ENCODE data around the gene WDFY4. TPM values are rescaled to one million over a fixed set of nuclear protein-coding genes. Genes with fewer than 3 reads are reported as not detected.

Gene WDFY4, protein sequence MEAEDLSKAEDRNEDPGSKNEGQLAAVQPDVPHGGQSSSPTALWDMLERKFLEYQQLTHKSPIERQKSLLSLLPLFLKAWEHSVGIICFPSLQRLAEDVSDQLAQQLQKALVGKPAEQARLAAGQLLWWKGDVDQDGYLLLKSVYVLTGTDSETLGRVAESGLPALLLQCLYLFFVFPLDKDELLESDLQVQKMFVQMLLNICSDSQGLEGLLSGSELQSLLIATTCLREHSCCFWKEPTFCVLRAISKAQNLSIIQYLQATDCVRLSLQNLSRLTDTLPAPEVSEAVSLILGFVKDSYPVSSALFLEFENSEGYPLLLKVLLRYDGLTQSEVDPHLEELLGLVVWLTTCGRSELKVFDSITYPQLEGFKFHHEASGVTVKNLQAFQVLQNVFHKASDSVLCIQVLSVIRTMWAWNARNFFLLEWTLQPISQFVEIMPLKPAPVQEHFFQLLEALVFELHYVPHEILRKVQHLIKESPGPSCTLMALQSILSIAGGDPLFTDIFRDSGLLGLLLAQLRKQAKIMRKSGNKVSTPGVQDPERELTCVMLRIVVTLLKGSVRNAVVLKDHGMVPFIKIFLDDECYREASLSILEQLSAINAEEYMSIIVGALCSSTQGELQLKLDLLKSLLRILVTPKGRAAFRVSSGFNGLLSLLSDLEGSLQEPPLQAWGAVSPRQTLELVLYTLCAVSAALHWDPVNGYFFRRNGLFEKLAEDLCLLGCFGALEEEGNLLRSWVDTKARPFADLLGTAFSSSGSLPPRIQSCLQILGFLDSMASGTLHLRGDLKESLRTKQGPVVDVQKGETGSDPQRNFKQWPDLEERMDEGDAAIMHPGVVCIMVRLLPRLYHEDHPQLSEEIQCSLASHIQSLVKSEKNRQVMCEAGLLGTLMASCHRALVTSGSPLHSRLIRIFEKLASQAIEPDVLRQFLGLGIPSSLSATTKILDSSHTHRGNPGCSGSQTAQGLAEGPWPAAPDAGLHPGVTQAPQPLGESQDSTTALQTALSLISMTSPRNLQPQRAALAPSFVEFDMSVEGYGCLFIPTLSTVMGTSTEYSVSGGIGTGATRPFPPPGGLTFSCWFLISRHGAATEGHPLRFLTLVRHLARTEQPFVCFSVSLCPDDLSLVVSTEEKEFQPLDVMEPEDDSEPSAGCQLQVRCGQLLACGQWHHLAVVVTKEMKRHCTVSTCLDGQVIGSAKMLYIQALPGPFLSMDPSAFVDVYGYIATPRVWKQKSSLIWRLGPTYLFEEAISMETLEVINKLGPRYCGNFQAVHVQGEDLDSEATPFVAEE (N-terminal part only)
- not detected in 2 replicates for polyA plus RNA-seq (2012; rRNA removed)
- polyA plus RNA-seq (2012; cell fraction: cytosol; rRNA removed), result not detected in 2 replicates
- polyA plus RNA-seq (2012; cell fraction: nucleus; rRNA removed), result not detected in 2 replicates

DNA sequence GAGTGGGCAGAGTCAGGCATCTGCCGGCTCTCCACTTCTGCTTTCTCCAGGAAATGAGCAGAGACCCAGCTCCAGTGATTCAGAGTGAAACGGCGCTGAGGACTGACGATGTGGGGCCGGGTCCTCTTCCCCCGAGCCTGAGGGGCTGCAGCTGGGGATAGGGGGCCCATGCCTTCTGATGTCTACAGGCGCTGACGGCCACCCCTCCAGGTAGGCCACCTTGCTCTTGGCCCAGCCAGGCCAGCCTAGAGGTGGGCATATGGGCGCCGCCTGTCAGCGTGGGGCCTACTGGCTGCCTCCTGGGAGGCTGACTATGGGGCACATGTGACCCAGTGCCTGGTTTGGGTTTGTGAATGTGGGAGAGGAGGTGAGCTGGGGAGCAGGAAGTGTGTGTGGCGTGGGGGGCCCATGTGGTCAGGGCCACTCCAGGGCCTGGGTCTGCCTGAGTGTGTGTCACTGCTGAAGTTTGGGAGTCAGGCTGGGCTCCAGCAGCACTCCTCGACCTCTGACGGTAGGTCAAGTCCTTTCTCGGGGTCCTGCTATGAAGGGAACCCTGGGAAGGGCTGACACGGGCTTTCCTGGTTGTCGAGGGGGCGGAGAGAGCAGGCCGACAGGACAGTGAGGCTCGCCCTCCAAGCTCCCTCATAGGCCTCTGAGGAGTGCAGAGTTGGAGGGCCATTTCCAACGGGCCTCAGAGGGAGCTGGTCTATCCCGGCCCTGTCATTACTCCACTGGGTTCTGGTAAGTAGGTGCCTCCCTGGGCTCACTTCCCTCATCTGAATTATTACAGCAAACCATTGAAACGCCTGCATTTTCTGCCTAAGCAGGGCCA, at the start of gene WDFY4:
Gene WDFY4, plus strand, starts transcription at position 82 of the 832 bp plus-strand sequence. CDS start 24,860 bp downstream, outside the sequence.
- Histone ChIP-seq H3K36me3 (replicated peaks in 1 of 2; ENCODE audit: control insufficient read depth in 1 of 2, insufficient read depth in 2 of 2, low read length in 1 of 2) (no peaks in the 10 kb centered on the region), H3K9me2 (no peaks in the 10 kb centered on the region), H3K27ac (ENCODE audit: low read depth in 2 of 2, low read length in 1 of 2) (no peak within 1 kb of the TSS), H2AFZ (ENCODE audit: low read depth) (no peak within 1 kb of the TSS), H3K4me1 (ENCODE audit: control insufficient read depth in 1 of 2, insufficient read depth in 2 of 2, low read depth in 1 of 2, low read length in 1 of 2) (no peaks in the 10 kb centered on the region), H4K20me1 (ENCODE audit: insufficient read depth) (no peaks in the 10 kb centered on the region), H3K9me3 (no peaks in the 10 kb centered on the region; the same call in 1 of the 2 replicates), H3K4me3 (ENCODE audit: low read depth in 2 of 2, low read length in 1 of 2) (no peak within 1 kb of the TSS), H3F3A (replicated peaks; ENCODE audit: insufficient read depth) (no peaks in the 10 kb centered on the region), H3K79me2 (ENCODE audit: insufficient read depth) (no peaks in the 10 kb centered on the region), H3K4me2 (no peak within 1 kb of the TSS), H3K27me3 (ENCODE audit: insufficient read depth) (no peaks in the 10 kb centered on the region), H3K9ac (no peak within 1 kb of the TSS)
- CTCF ChIA-PET, result interaction anchor here (1.0 to 1.3 kb wide), 2 partner anchors 29 to 723 kb away, joined by 3 read pairs; no protein-coding TSS in a partner anchor
- no peak for DNase-seq
- POLR2A ChIA-PET, result no interaction called here
- no peak for TF ChIP-seq TAF1 (IDR thresholded peaks at IDR 0.05; ENCODE audit: borderline replicate concordance, low read depth, low read length)
- TF ChIP-seq EP300 (IDR thresholded peaks at IDR 0.05; ENCODE audit: borderline replicate concordance in 1 of 2, low read depth in 1 of 2, low read length in 1 of 2), result no peak
- TF ChIP-seq TCF12 (IDR thresholded peaks at IDR 0.05), result no peak
- TF ChIP-seq ELF1 (IDR thresholded peaks at IDR 0.05), result no peak
- TF ChIP-seq POLR2AphosphoS5 (IDR thresholded peaks at IDR 0.05; ENCODE audit: low read depth, low read length), result no peak
- TF ChIP-seq FOXM1 (IDR thresholded peaks at IDR 0.05; ENCODE audit: low read depth), result no peak
- TF ChIP-seq, protein P1, sequence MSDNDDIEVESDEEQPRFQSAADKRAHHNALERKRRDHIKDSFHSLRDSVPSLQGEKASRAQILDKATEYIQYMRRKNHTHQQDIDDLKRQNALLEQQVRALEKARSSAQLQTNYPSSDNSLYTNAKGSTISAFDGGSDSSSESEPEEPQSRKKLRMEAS (IDR thresholded peaks at IDR 0.05; ENCODE audit: low read depth), result no peak
- no peak for TF ChIP-seq SIN3A (IDR thresholded peaks at IDR 0.05; ENCODE audit: borderline replicate concordance, low read depth, low read length)
- no peak for TF ChIP-seq YY1 (IDR thresholded peaks at IDR 0.05; ENCODE audit: low read depth)
- TF ChIP-seq RXRA (IDR thresholded peaks at IDR 0.05; ENCODE audit: borderline replicate concordance, low read depth), result no peak
- no peak for TF ChIP-seq SMC3 (IDR thresholded peaks at IDR 0.05; ENCODE audit: low read depth, low read length)
- TF ChIP-seq, protein P2, sequence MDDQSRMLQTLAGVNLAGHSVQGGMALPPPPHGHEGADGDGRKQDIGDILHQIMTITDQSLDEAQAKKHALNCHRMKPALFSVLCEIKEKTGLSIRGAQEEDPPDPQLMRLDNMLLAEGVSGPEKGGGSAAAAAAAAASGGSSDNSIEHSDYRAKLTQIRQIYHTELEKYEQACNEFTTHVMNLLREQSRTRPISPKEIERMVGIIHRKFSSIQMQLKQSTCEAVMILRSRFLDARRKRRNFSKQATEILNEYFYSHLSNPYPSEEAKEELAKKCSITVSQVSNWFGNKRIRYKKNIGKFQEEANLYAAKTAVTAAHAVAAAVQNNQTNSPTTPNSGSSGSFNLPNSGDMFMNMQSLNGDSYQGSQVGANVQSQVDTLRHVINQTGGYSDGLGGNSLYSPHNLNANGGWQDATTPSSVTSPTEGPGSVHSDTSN (IDR thresholded peaks at IDR 0.05), result no peak
- TF ChIP-seq, protein P3, sequence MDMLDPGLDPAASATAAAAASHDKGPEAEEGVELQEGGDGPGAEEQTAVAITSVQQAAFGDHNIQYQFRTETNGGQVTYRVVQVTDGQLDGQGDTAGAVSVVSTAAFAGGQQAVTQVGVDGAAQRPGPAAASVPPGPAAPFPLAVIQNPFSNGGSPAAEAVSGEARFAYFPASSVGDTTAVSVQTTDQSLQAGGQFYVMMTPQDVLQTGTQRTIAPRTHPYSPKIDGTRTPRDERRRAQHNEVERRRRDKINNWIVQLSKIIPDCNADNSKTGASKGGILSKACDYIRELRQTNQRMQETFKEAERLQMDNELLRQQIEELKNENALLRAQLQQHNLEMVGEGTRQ (IDR thresholded peaks at IDR 0.05; ENCODE audit: borderline replicate concordance, low read depth, low read length), result no peak
- no peak for TF ChIP-seq TEAD4 (IDR thresholded peaks at IDR 0.05; ENCODE audit: borderline replicate concordance, insufficient read depth)
- TF ChIP-seq GABPA (IDR thresholded peaks at IDR 0.05; ENCODE audit: low read depth), result no peak
- TF ChIP-seq FOSL2 (IDR thresholded peaks at IDR 0.05; ENCODE audit: borderline replicate concordance, low read depth), result no peak
- TF ChIP-seq GATA2 (CRISPR knock-in tag; IDR thresholded peaks at IDR 0.05), result no peak
- TF ChIP-seq MEF2A (IDR thresholded peaks at IDR 0.05; ENCODE audit: borderline replicate concordance, low read depth), result no peak
- 60% methylated on average over 14 of the region's 23 CpGs for WGBS (ENCODE audit: low lambda C conversion rate)
